ENCODE results near the gene CDKN1B.

Gene CDKN1B

GRCh38 chr12:12671850-12672660, 45.1 kb upstream of the CDKN1B start:
- Histone ChIP-seq H3F3A (ENCODE audit: low read depth) (no peaks in the 10 kb centered on the region), H3K9me3 (ENCODE audit: insufficient read depth, low read depth, low read length) (no peaks in the 10 kb centered on the region), H3K36me3 (ENCODE audit: insufficient read depth, low read length) (no peaks in the 10 kb centered on the region), H3K4me2 (ENCODE audit: low read depth, low read length, poor library complexity, severe bottlenecking) (no peak overlapping the region), H3K27me3 (ENCODE audit: insufficient read depth, low read length, poor library complexity, severe bottlenecking) (no peaks in the 10 kb centered on the region), H3K4me3 (ENCODE audit: low read length, poor library complexity, severe bottlenecking) (no peak overlapping the region), H3K79me2 (ENCODE audit: insufficient read depth, low read length) (no peaks in the 10 kb centered on the region), H3K4me1 (ENCODE audit: insufficient read depth, low read length, poor library complexity, severe bottlenecking) (no peaks in the 10 kb centered on the region), H3K9ac (ENCODE audit: low read depth, low read length, poor library complexity, severe bottlenecking) (no peak overlapping the region), H3K9me2 (replicated peaks; ENCODE audit: low read depth, low read length) (no peaks in the 10 kb centered on the region), H4K20me1 (ENCODE audit: insufficient read depth, low read length, poor library complexity, severe bottlenecking) (no peaks in the 10 kb centered on the region), H2AFZ (ENCODE audit: low read length) (no peak overlapping the region)
- TF ChIP-seq EZH2phosphoT487 (IDR thresholded peaks at IDR 0.05; ENCODE audit: borderline replicate concordance) (no peak), CTCF (conservative IDR thresholded peaks at IDR 0.05; ENCODE audit: low read length) (no peak)

- TF ChIP-seq EZH2phosphoT487 (IDR thresholded peaks at IDR 0.05; ENCODE audit: borderline replicate concordance) (no peak), CTCF (conservative IDR thresholded peaks at IDR 0.05; ENCODE audit: low read length) (no peak)
- H3F3A ChIP-seq (ENCODE audit: low read depth): no peaks in the 10 kb centered on the region
- H3K4me1 ChIP-seq (ENCODE audit: insufficient read depth, low read length, poor library complexity, severe bottlenecking): no peaks in the 10 kb centered on the region
- H3K9me2 ChIP-seq (replicated peaks; ENCODE audit: low read depth, low read length): no peaks in the 10 kb centered on the region
- no peaks in the 10 kb centered on the region for H4K20me1 ChIP-seq (ENCODE audit: insufficient read depth, low read length, poor library complexity, severe bottlenecking)
- no peaks in the 10 kb centered on the region for H3K9me3 ChIP-seq (ENCODE audit: insufficient read depth, low read depth, low read length)
- no peaks in the 10 kb centered on the region for H3K79me2 ChIP-seq (ENCODE audit: insufficient read depth, low read length)
- no peak overlapping the region for H3K9ac ChIP-seq (ENCODE audit: low read depth, low read length, poor library complexity, severe bottlenecking)
- H3K4me2 ChIP-seq (ENCODE audit: low read depth, low read length, poor library complexity, severe bottlenecking): no peak overlapping the region
- no peaks in the 10 kb centered on the region for H3K36me3 ChIP-seq (ENCODE audit: insufficient read depth, low read length)
- no peak overlapping the region for H3K4me3 ChIP-seq (ENCODE audit: low read length, poor library complexity, severe bottlenecking)
- no peaks in the 10 kb centered on the region for H3K27me3 ChIP-seq (ENCODE audit: insufficient read depth, low read length, poor library complexity, severe bottlenecking)
- no peak overlapping the region for H2AFZ ChIP-seq (ENCODE audit: low read length)
Measured at GRCh38 chr12:12673296-12673695, 43.9 kb upstream of the CDKN1B start.

- Histone ChIP-seq H3K79me2 (ENCODE audit: insufficient read depth, low read length) (no peaks in the 10 kb centered on the region), H3K4me1 (ENCODE audit: insufficient read depth, low read length, poor library complexity, severe bottlenecking) (no peaks in the 10 kb centered on the region), H4K20me1 (ENCODE audit: insufficient read depth, low read length, poor library complexity, severe bottlenecking) (no peaks in the 10 kb centered on the region), H3K9me2 (replicated peaks; ENCODE audit: low read depth, low read length) (no peaks in the 10 kb centered on the region), H3K36me3 (ENCODE audit: insufficient read depth, low read length) (no peaks in the 10 kb centered on the region), H3K9ac (ENCODE audit: low read depth, low read length, poor library complexity, severe bottlenecking) (no peak overlapping the region), H2AFZ (ENCODE audit: low read length) (no peak overlapping the region), H3K27me3 (ENCODE audit: insufficient read depth, low read length, poor library complexity, severe bottlenecking) (no peaks in the 10 kb centered on the region), H3K4me3 (ENCODE audit: low read length, poor library complexity, severe bottlenecking) (no peak overlapping the region), H3K9me3 (ENCODE audit: insufficient read depth, low read depth, low read length) (no peaks in the 10 kb centered on the region), H3K4me2 (ENCODE audit: low read depth, low read length, poor library complexity, severe bottlenecking) (no peak overlapping the region), H3F3A (ENCODE audit: low read depth) (no peaks in the 10 kb centered on the region)
- TF ChIP-seq CTCF (conservative IDR thresholded peaks at IDR 0.05; ENCODE audit: low read length): no peak
- TF ChIP-seq EZH2phosphoT487 (IDR thresholded peaks at IDR 0.05; ENCODE audit: borderline replicate concordance): no peak
Measured at GRCh38 chr12:12676605-12677004, 40.6 kb upstream of the CDKN1B start.
